H1 (cell line): ENCODE data around the gene TSKU. TPM values are rescaled to one million over a fixed set of nuclear protein-coding genes. Genes with fewer than 3 reads are reported as not detected.

ENCODE experiments used
- CTCF ChIA-PET: fragments of 300-600 bp; sonication (Branson Sonifier 250); formaldehyde crosslinking; loops from one replicate; lab custom pipeline; 2021; ENCODE audit not compliant: partially characterized antibody; lab: Charles Lee
- POLR2A ChIA-PET: fragments of 300-600 bp; sonication (Branson Sonifier 250); formaldehyde crosslinking; loops from one replicate; lab custom pipeline; 2021; ENCODE audit warnings: inconsistent platforms; ENCODE audit not compliant: partially characterized antibody; lab: Charles Lee
- DNase-seq, 2 experiments: peaks; one replicate each; pipeline versions ENCODE4 v3.0.0 to v3.0.0-alpha.2; 2010 to 2022; ENCODE audit warnings: low spot score in 2 of 2, low read depth in 1 of 2, mixed read lengths in 1 of 2
- FAIRE-seq: peaks from 2 replicates; lab custom pipeline; 2011; peaks lifted over from hg19 to GRCh38; lab: Jason Lieb, UNC
- H2AFZ ChIP-seq: 2 replicates; pipeline ENCODE4 v1.8.1; 2012; ENCODE audit warnings: low read length, inconsistent platforms
- H2AK5ac ChIP-seq: 2 replicates; pipeline ENCODE4 v1.6.1; 2013; ENCODE audit warnings: low read depth, low read length
- H2BK120ac ChIP-seq: replicated peaks from 2 replicates; pipeline ENCODE3; 2013; ENCODE audit warnings: low read depth, low read length, inconsistent platforms
- H2BK12ac ChIP-seq: 2 replicates; pipeline ENCODE4 v1.6.1; 2013; ENCODE audit warnings: low read depth, low read length
- H2BK15ac ChIP-seq: 2 replicates; pipeline ENCODE4 v1.6.1; 2013; ENCODE audit warnings: low read length
- H2BK20ac ChIP-seq: 2 replicates; pipeline ENCODE4 v1.6.1; 2013; ENCODE audit warnings: low read length
- H2BK5ac ChIP-seq: 2 replicates; pipeline ENCODE4 v1.6.1; 2013; ENCODE audit warnings: low read depth, low read length
- H3K14ac ChIP-seq: 2 replicates; pipeline ENCODE4 v1.6.1; 2013; ENCODE audit warnings: inconsistent platforms; ENCODE audit not compliant: insufficient read length
- H3K18ac ChIP-seq: 2 replicates; pipeline ENCODE4 v1.6.1; 2013; ENCODE audit warnings: low read length; ENCODE audit errors: extremely low read depth
- H3K23ac ChIP-seq: 2 replicates; pipeline ENCODE4 v1.6.1; 2013; ENCODE audit warnings: inconsistent platforms; ENCODE audit not compliant: insufficient read length
- H3K23me2 ChIP-seq: 2 replicates; pipeline ENCODE4 v1.6.1; 2013; ENCODE audit warnings: low read depth, low read length
- H3K27ac ChIP-seq: 2 replicates; pipeline ENCODE4 v1.6.1; 2011; ENCODE audit warnings: low read depth, low read length, inconsistent platforms
- H3K27me3 ChIP-seq, 4 experiments: replicated peaks in 1 of 4; 1 replicate in 1 of 4; 2 replicates in 3 of 4; pipeline versions ENCODE4 v1.6.1 to v1.8.1; 2011 to 2013; ENCODE audit warnings: low read length in 3 of 4, mild to moderate bottlenecking in 3 of 4, inconsistent platforms in 2 of 4, mixed read lengths in 2 of 4, moderate library complexity in 1 of 4; ENCODE audit not compliant: control insufficient read depth in 3 of 4, insufficient read depth in 3 of 4; ENCODE audit errors: extremely low read depth in 1 of 4
- H3K36me3 ChIP-seq, 4 experiments: 2 replicates each; pipeline versions ENCODE4 v1.6.1 to v1.8.1; 2011 to 2013; ENCODE audit warnings: mild to moderate bottlenecking in 4 of 4, low read length in 3 of 4, moderate library complexity in 2 of 4, control low read depth in 1 of 4, inconsistent platforms in 1 of 4; ENCODE audit not compliant: insufficient read depth in 4 of 4, control insufficient read depth in 2 of 4
- H3K4ac ChIP-seq: replicated peaks from 2 replicates; pipeline ENCODE3; 2013; ENCODE audit warnings: low read length, low read depth, mixed read lengths, inconsistent platforms; ENCODE audit not compliant: insufficient read length
- H3K4me1 ChIP-seq, 4 experiments: replicated peaks in 1 of 4; 1 replicate in 1 of 4; 2 replicates in 3 of 4; pipeline versions ENCODE4 v1.6.1 to v1.8.1; 2011 to 2013; ENCODE audit warnings: low read length in 3 of 4, inconsistent platforms in 2 of 4, mixed read lengths in 1 of 4; ENCODE audit not compliant: insufficient read depth in 4 of 4, control insufficient read depth in 3 of 4
- H3K4me2 ChIP-seq, 2 experiments: 2 replicates each; pipeline versions ENCODE4 v1.6.1 to v1.8.1; 2011 to 2013; ENCODE audit warnings: low read depth in 2 of 2, low read length in 2 of 2, control low read depth in 1 of 2, inconsistent platforms in 1 of 2, mild to moderate bottlenecking in 1 of 2; ENCODE audit not compliant: insufficient read depth in 1 of 2
- H3K4me3 ChIP-seq, 4 experiments: fragments of 200-600, 300-600 bp in 1 of 4; sonication (generic), shearing (Covaris generic), sonication (Bioruptor Twin) in 1 of 4; 2 replicates each; pipeline versions ENCODE4 v1.5.1 to v1.8.1; 2011 to 2016; ENCODE audit warnings: low read length in 4 of 4, low read depth in 3 of 4, control low read depth in 2 of 4, inconsistent platforms in 2 of 4, mild to moderate bottlenecking in 2 of 4, mixed read lengths in 1 of 4, moderate library complexity in 1 of 4; ENCODE audit not compliant: insufficient read depth in 2 of 4; ENCODE audit errors: extremely low read depth in 1 of 4
- H3K56ac ChIP-seq: replicated peaks from 2 replicates; pipeline ENCODE3; 2013; ENCODE audit warnings: low read depth, mild to moderate bottlenecking, mixed read lengths, low read length, inconsistent platforms; ENCODE audit not compliant: insufficient read length
- H3K79me1 ChIP-seq: 2 replicates; pipeline ENCODE4 v1.6.1; 2013; ENCODE audit warnings: low read depth, low read length, control low read depth
- H3K79me2 ChIP-seq, 2 experiments: 2 replicates each; pipeline versions ENCODE4 v1.6.1 to v1.8.1; 2012 to 2013; ENCODE audit warnings: low read length in 2 of 2, mild to moderate bottlenecking in 2 of 2, inconsistent platforms in 1 of 2; ENCODE audit not compliant: insufficient read depth in 2 of 2, control insufficient read depth in 1 of 2
- H3K9ac ChIP-seq, 4 experiments: replicated peaks in 1 of 4; 1 replicate in 1 of 4; 2 replicates in 3 of 4; pipeline versions ENCODE4 v1.6.1 to v1.8.1; 2011 to 2013; ENCODE audit warnings: low read depth in 3 of 4, low read length in 3 of 4, control low read depth in 2 of 4, mild to moderate bottlenecking in 2 of 4, moderate library complexity in 2 of 4, inconsistent platforms in 1 of 4; ENCODE audit errors: extremely low read depth in 1 of 4
- H3K9me3 ChIP-seq, 2 experiments: 2 replicates each; pipeline versions ENCODE4 v1.6.1 to v1.8.1; 2012 to 2013; ENCODE audit warnings: mild to moderate bottlenecking in 2 of 2, moderate library complexity in 2 of 2, control low read depth in 1 of 2, inconsistent platforms in 1 of 2, low read depth in 1 of 2, low read length in 1 of 2, mixed read lengths in 1 of 2; ENCODE audit not compliant: insufficient read depth in 2 of 2
- H4K20me1 ChIP-seq, 2 experiments: replicated peaks in 1 of 2; 2 replicates each; pipeline versions ENCODE3 to v1.8.1; 2011 to 2013; ENCODE audit warnings: inconsistent platforms in 2 of 2, low read length in 2 of 2, mild to moderate bottlenecking in 1 of 2; ENCODE audit not compliant: insufficient read depth in 2 of 2, control insufficient read depth in 1 of 2
- H4K5ac ChIP-seq: 2 replicates; pipeline ENCODE4 v1.6.1; 2013; ENCODE audit warnings: low read length, low read depth, mixed read lengths, inconsistent platforms; ENCODE audit not compliant: insufficient read length
- H4K8ac ChIP-seq: 2 replicates; pipeline ENCODE4 v1.8.0; 2013; ENCODE audit warnings: mild to moderate bottlenecking, moderate library complexity, low read length, inconsistent platforms; ENCODE audit not compliant: insufficient read depth; ENCODE audit errors: extremely low read depth
- H4K91ac ChIP-seq: replicated peaks from 2 replicates; pipeline ENCODE3; 2013; ENCODE audit warnings: low read length, mixed read lengths, inconsistent platforms; ENCODE audit not compliant: insufficient read length
- BACH1 ChIP-seq: IDR thresholded peaks from 2 replicates; pipeline ENCODE4 v1.6.1; 2012; ENCODE audit warnings: low read length, improper control_type of control experiment
- BRCA1 ChIP-seq: IDR thresholded peaks from 2 replicates; pipeline ENCODE4 v1.6.1; 2012; ENCODE audit warnings: low read depth, low read length, improper control_type of control experiment
- E2F6 ChIP-seq: IDR thresholded peaks from 2 replicates; pipeline ENCODE4 v1.6.1; 2012; ENCODE audit warnings: inconsistent platforms
- EGR1 ChIP-seq: IDR thresholded peaks from 2 replicates; pipeline ENCODE4 v1.6.1; 2011; ENCODE audit warnings: low read depth, low read length, borderline replicate concordance
- EP300 ChIP-seq, 2 experiments: IDR thresholded peaks; 1 replicate in 1 of 2; 2 replicates in 1 of 2; pipeline ENCODE4 v1.6.1; 2011 to 2012; ENCODE audit warnings: low read depth in 2 of 2, low read length in 2 of 2, mild to moderate bottlenecking in 2 of 2, borderline replicate concordance in 1 of 2, inconsistent platforms in 1 of 2, moderate library complexity in 1 of 2
- MAFK ChIP-seq: IDR thresholded peaks from 2 replicates; pipeline ENCODE4 v1.6.1; 2012; ENCODE audit warnings: low read depth, mild to moderate bottlenecking, improper control_type of control experiment, low read length
- MAX ChIP-seq: IDR thresholded peaks from 2 replicates; pipeline ENCODE4 v1.6.1; 2012; ENCODE audit warnings: inconsistent platforms
- POLR2A ChIP-seq, 2 experiments: IDR thresholded peaks; 1 replicate in 1 of 2; 2 replicates in 1 of 2; pipeline ENCODE4 v1.6.1; 2011; ENCODE audit warnings: low read depth in 2 of 2, low read length in 2 of 2, mild to moderate bottlenecking in 2 of 2; ENCODE audit errors: control extremely low read depth in 1 of 2
- RNF2 ChIP-seq: fragments of 200-900, 300-1000 bp; sonication (generic); IDR thresholded peaks from 2 replicates; pipeline ENCODE4 v1.7.1; 2016; ENCODE audit warnings: borderline replicate concordance, low read depth, mild to moderate bottlenecking, antibody characterized with exemption, low read length; ENCODE audit not compliant: poor library complexity, severe bottlenecking; ENCODE audit errors: missing control alignments
- RXRA ChIP-seq: IDR thresholded peaks from 2 replicates; pipeline ENCODE4 v1.6.1; 2011; ENCODE audit warnings: low read depth, mild to moderate bottlenecking, low read length, moderate library complexity; ENCODE audit not compliant: insufficient read depth
- SRF ChIP-seq: IDR thresholded peaks from 2 replicates; pipeline ENCODE4 v1.6.1; 2011; ENCODE audit warnings: mild to moderate bottlenecking, low read depth, low read length, moderate library complexity
- TAF1 ChIP-seq: IDR thresholded peaks from 2 replicates; pipeline ENCODE4 v1.6.1; 2011; ENCODE audit warnings: mild to moderate bottlenecking, low read depth, low read length
- WGBS, 2 experiments: shearing (Covaris generic) in 1 of 2; methylation state at CpG; one replicate each; pipeline versions ENCODE4 v1.1.6 to v1.1.7; 2013 to 2015; ENCODE audit warnings: low lambda C conversion rate in 2 of 2, mixed read lengths in 2 of 2, inconsistent platforms in 1 of 2, low coverage in 1 of 2, missing lambda C conversion rate in 1 of 2; ENCODE audit not compliant: insufficient replicate concordance in 2 of 2, insufficient coverage in 1 of 2, insufficient read length in 1 of 2; ENCODE audit errors: extremely low coverage in 1 of 2, missing lambda C conversion rate in 1 of 2; 5-methylcytosine and 5-hydroxymethylcytosine counted together
- polyA plus RNA-seq, 7 experiments: library from polyadenylated mRNA; depleted of rRNA in 3 of 7; stranded (reverse) in 5 of 7; unstranded in 2 of 7; fragments of >200 nt in 5 of 7; fragments of 200-250 nt in 2 of 7; gene quantifications; 1 replicate in 5 of 7; 2 replicates in 1 of 7; 4 replicates in 1 of 7; pipeline versions ENCODE4 v1.2.1 to v1.2.3, GENCODE V29; 2011 to 2013; ENCODE audit warnings: missing spikeins in 2 of 7, mixed read lengths in 2 of 7
- total RNA-seq: library from RNA; stranded (reverse); fragmentation: NEBNext Ultra II Directional; extraction: Animal tissue kit (Norgen Biotek cat#: 25700); gene quantifications from 2 replicates; pipeline ENCODE4 v1.2.1, GENCODE V29; 2021

The TSKU gene
- total and polyA plus RNA-seq, 2 of the 8 experiments (the other 6 are each of a cell fraction or from before 2014, with no cell fraction given), result 22.8 to 28.4 TPM

GRCh38 chr11:76742902-76743301 lies 40.3 kb upstream of the TSKU start:
- no peak overlapping the region for H3K23ac ChIP-seq
- no peak overlapping the region for H3K4ac ChIP-seq
- no peak overlapping the region for H2BK5ac ChIP-seq
- DNase-seq (no peak), FAIRE-seq (no peak)
- H3K27me3 ChIP-seq, result no peaks in the 10 kb centered on the region
- H3K4me2 ChIP-seq, result no peak overlapping the region
- H3K27ac ChIP-seq, result no peak overlapping the region
- H2AK5ac ChIP-seq, result no peak overlapping the region
- H2BK20ac ChIP-seq, result no peak overlapping the region
- H3K23me2 ChIP-seq, result no peaks in the 10 kb centered on the region
- H2AFZ ChIP-seq, result no peak overlapping the region
- no peak overlapping the region for H3K14ac ChIP-seq
- H4K8ac ChIP-seq, result no peak overlapping the region
- H4K20me1 ChIP-seq, result no peaks in the 10 kb centered on the region
- H3K4me3 ChIP-seq, result no peak overlapping the region
- H3K79me1 ChIP-seq, result no peaks in the 10 kb centered on the region
- no peak overlapping the region for H2BK120ac ChIP-seq
- ChIA-PET CTCF (interaction anchor here (0.6 to 1.7 kb wide), 6 partner anchors 9 to 55 kb away, joined by 3 to 7 read pairs (median 4); no protein-coding TSS in a partner anchor), POLR2A (no interaction called here)
- 62% methylated on average over 4 of the region's 4 CpGs; no CpG with 5 or more reads in 1 of the 2 experiments for WGBS, 2 experiments
- peaks cover 0 to 3% (median 1%) of the 10 kb centered on the region in 4 experiments; a peak in 3 of 7 replicates for H3K4me1 ChIP-seq
- H3K18ac ChIP-seq, result no peak overlapping the region
- no peak overlapping the region for H3K56ac ChIP-seq
- H3K9me3 ChIP-seq, result no peaks in the 10 kb centered on the region
- H2BK15ac ChIP-seq, result no peak overlapping the region
- H3K9ac ChIP-seq, result no peak overlapping the region
- no peak for TF ChIP-seq BRCA1
- TF ChIP-seq EGR1, result no peak
- no peak for TF ChIP-seq RXRA
- TF ChIP-seq BACH1, result no peak
- TF ChIP-seq RNF2, result no peak
- TF ChIP-seq E2F6, result no peak
- TF ChIP-seq SRF, result no peak
- TF ChIP-seq POLR2A (IDR thresholded peaks at IDR 0.05; ENCODE audit: control extremely low read depth in 1 of 2, low read depth in 2 of 2, low read length in 2 of 2), result no peak
- no peak for TF ChIP-seq MAX
- TF ChIP-seq TAF1, result no peak
- TF ChIP-seq MAFK, result no peak
- no peak for TF ChIP-seq EP300 (IDR thresholded peaks at IDR 0.05; ENCODE audit: borderline replicate concordance in 1 of 2, low read depth in 2 of 2, low read length in 2 of 2)
- no peak overlapping the region for H4K5ac ChIP-seq
- H4K91ac ChIP-seq, result no peak overlapping the region
- no peaks in the 10 kb centered on the region for H3K79me2 ChIP-seq
- no peak overlapping the region for H2BK12ac ChIP-seq
- no peaks in the 10 kb centered on the region for H3K36me3 ChIP-seq
